ENCODE results near the gene TMPRSS7.

The TMPRSS7 gene

GRCh38 chr3:112061152-112061551, 26.6 kb downstream of the TMPRSS7 start:
- DNase-seq, result no peak

DNA sequence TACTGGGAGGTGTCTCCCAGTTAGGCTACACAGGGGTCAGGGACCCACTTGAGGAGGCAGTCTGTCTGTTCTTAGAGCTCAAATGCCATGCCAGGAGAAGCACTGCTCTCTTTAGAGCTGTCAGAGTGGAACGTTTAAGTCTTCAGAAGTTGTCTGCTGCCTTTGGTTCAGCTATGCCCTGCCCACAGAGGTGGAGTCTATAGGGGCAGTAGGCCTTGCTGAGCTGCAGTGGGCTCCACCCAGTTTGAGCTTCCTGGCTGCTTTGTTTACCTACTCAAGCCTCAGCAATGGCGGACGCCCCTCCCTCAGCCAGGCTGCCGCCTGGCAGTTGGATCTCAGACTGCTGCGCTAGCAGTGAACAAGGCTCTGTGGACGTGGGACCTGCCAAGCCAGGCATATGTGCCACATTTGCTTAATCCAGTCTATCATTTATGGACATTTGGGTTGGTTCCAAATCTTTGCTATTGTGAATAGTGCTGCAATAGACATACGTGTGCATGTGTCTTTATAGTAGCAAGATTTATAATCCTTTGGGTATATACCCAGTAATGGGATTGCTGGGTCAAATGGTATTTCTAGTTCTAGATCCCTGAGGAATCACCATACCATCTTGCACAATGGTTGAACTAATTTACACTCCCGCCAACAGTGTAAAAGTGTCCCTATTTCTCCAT, 38.0 kb downstream of the TMPRSS7 start:
- DNase-seq, result peak; percentile 43

GRCh38 chr3:112074006-112074405, 39.5 kb downstream of the TMPRSS7 start:
- no peak for DNase-seq

DNA sequence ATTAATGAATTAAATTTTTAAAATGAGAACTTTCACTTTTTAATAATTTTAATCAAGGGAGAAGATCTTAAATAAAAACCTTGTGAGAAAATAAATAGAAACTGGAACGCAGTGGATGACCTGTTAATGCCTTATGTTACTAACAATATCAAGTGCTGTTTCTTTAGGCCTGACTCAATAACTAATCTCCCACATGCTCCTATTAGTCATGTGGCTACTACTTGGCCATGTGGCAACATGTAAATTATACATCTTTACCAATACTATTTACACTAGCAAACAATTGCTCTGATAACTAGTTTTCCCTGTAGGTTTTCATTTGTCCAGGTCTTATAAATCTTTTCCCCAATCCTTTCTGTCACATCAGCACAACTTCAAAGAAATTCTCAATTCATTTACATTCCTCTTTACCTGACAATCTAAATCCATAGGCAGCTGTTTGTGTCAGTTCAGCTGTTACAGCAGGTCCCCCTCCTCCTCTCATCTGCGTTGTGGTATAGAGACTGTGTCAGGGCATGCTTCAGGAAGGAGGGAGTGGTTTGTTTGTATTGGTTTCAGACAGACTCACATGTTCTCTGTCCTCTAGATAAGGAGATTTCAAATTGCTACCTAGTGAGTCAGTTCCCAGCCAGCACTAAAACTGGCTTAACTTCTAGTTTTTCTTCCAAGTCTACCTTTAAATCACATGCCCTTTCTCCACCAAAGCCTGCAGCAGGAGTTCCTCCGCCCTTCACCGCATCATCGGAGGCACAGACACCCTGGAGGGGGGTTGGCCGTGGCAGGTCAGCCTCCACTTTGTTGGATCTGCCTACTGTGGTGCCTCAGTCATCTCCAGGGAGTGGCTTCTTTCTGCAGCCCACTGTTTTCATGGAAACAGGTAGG, 40.3 kb downstream of the TMPRSS7 start:
- no peak for DNase-seq

- no peak for DNase-seq
Measured at GRCh38 chr3:112078125-112079083, 43.9 kb downstream of the TMPRSS7 start.

- no peak for DNase-seq
Measured at GRCh38 chr3:112083239-112083638, 48.7 kb downstream of the TMPRSS7 start.

- no peak for DNase-seq
Measured at GRCh38 chr3:112084980-112085705, 50.6 kb downstream of the TMPRSS7 start.

DNA sequence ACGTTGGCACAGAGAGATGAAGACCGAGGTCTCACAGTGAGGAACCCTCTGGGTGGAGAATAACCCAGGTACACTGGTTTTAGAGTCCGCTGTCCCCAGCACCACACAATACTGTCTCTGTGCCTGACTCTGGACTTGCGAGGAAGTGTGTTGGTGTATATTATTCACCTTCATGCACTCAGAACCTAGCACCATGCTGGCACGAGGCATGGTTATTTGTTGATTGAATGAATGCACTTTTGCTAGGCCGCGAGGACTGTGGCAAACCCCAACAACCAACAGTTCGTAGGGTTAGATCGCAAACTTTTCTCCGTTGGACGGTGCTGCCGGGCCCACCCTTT, 51.2 kb downstream of the TMPRSS7 start:
- no peak for DNase-seq

- peak; percentile 44 for DNase-seq
Measured at GRCh38 chr3:112086076-112086854, 51.7 kb downstream of the TMPRSS7 start, which contains the start of gene C3orf52. TSS of gene C3orf52 (plus strand) at chr3:112086389. CDS start at chr3:112086408, 19 bp downstream.

DNA sequence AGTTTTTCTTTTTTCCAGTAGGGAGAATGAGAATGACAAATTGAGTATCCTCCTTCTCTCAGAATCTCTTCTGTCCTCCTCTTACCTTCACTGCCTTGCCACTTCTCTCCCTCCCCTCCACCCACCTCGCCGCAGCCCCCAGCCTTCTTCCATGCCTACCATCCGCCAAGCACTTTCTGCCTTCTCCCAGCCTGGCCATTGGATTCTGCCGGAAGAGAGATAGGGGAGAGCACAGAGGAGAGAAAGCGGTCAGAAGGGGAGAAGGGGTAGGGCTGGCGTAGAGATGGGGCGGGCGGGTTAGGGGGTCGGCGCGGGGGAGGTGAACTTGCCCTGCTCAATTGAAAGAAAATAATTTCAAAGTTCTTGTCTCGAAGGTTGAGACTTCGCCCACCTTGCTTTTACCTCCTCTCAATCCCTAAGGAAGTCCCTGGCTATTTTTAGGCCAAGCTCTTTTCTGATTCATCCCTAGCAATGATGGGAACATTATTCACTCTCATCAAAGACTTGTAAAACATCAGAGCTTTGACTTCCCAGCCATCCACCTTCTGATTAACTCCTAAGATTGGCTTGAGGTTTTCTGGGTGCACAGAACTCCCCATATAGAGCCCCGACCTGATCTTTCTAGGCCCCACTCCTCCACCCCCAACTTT, 52.5 kb downstream of the TMPRSS7 start:
- no peak for DNase-seq

DNA sequence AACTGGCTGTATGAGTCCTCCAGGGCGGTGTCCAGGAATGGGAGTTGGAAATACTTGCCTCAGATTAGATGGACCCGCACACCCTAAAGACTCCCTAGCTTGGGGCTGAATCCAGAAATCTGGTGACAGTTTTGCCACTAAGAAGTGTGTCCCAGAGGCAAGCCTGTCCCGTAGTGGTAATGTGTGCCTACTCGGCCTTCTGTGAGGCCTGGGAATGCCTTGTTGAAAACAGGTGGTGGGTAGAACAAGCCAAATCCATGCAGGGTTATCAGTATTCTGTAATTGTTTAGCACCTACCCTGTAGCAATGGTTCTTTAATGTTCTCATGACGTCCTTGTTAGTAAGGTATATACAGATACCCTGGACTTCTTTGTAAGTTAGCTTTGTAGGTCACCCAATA, 53.2 kb downstream of the TMPRSS7 start:
- DNase-seq, result no peak

GRCh38 chr3:112088944-112089343, 54.4 kb downstream of the TMPRSS7 start:
- DNase-seq, result no peak

DNA sequence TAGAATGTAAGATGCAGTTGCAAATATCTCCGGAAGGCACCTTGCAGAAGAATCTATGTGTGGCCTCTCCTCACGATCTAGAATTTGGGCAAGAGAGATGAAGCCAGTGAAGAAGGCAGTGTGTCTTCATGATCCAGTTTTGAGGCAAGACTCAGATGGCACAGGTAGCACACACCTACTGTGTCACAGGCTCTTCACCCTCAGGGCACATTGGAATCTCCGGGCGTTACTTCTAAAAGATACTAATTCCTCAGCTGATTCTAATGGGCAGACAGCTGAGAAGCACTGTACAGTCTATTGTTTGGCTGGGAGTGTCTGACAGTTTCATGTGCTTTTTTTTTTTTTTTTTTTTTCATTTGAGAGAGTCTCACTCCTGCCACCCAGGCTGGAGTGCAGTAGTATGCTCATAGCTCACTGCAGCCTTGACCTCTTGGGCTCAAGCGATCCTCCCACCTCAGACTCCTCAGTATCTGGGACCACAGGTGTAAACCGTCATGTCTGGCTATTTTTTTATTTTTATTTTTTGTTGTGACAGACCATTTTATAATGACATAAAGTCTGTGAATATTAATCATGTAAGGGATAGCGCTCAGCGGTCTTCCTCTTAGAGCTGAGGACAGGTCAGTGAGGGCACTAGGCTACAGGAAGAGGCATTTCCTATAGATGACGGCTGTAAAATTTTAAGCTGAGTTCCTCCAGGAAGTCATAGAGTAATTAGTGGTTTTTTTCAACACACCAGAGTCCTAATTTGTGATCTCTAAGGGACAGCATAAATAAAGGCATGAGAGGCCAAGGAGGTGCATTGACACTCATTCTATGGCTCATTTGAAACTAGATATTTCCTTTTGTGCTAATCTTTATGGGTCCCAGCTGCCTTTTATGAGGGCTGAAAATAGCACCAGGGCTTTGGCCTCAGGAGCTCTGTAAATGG, 55.7 kb downstream of the TMPRSS7 start:
- DNase-seq, result no peak

- DNase-seq, result no peak
Measured at GRCh38 chr3:112090887-112091586, 56.5 kb downstream of the TMPRSS7 start.

GRCh38 chr3:112092496-112093179, 58.1 kb downstream of the TMPRSS7 start:
- no peak for DNase-seq

DNA sequence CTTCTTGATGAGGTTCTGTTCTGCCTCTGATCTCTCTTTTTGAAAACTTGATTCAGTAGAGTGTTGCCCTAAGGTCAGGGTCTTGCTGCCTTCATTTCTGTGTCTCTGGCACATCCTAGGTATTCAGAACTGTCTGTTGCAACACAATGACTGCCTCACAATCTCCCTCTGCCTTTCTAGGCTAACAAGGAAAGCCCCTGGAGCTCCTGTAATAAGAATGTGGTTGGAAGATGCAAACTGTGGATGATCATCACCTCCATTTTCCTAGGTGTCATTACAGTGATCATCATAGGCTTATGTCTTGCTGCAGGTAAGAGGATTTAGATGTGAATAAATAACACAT, 58.6 kb downstream of the TMPRSS7 start:
- DNase-seq, result no peak

DNA sequence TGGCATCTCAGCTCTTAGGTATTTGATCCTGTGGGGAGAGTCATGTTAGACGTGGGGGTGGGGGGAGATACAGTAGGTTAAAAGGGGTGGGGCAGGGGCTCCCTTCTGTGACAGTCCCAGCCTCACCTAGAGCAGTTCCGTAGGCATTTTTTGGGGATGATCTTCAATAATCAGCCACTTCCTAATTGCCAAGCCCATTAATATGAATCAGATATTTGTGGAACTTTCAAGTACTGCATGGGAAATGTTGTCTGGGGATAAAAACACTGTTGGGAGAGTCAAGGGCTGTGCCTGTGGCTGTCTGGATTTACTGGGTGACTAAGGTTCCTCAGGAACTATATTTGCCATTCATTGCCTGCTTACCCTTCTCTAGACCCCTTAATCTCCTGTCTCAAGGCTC, 61.2 kb downstream of the TMPRSS7 start:
- DNase-seq, result no peak

GRCh38 chr3:112096176-112096575, 61.6 kb downstream of the TMPRSS7 start:
- no peak for DNase-seq

DNA sequence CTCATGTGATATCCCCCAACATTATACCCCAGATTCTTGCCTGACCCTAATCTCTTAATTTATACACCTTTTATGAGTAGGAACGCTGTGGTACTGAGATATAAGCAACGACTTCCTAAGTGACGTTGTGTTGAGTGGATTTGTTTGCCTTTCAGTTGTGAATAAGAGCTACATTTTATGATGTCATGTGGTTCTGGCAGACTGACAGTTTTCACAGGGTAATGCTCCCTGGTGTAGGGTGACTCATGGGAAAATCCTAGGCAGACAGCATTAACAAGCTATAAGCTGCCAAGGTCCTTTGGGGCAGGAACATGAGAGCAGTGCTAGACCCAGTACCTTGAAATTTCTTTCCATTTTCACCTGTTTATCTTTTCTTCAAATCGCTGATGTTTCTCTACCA, 62.8 kb downstream of the TMPRSS7 start:
- DNase-seq, result no peak
